Measurements from ENCODE around the gene LGR6. TPM values are rescaled to one million over a fixed set of nuclear protein-coding genes. Genes with fewer than 3 reads are reported as not detected.

The LGR6 gene
- total and polyA plus RNA-seq, 2 of the 8 experiments (the other 6 are each of a cell fraction or from before 2014, with no cell fraction given) = 0.50 to 1.0 TPM

GRCh38 chr1:202201266-202201665 lies 7.7 kb downstream of the LGR6 start:
- POLR2A ChIA-PET (ENCODE audit: partially characterized antibody) = no interaction called here

More at GRCh38 chr1:202201266-202201665, 7.7 kb downstream of the LGR6 start:
- no peaks in the 10 kb centered on the region; a peak in 1 of 7 replicates for H3K27me3 ChIP-seq (replicated peaks in 1 of 4; ENCODE audit: control insufficient read depth in 3 of 4, extremely low read depth in 1 of 4, insufficient read depth in 3 of 4, low read length in 3 of 4)
- H3K4me3 ChIP-seq (ENCODE audit: extremely low read depth in 1 of 4, insufficient read depth in 2 of 4, low read depth in 3 of 4, low read length in 4 of 4) = no peak overlapping the region
- FAIRE-seq (no peak), DNase-seq (ENCODE audit: low read depth in 1 of 2, low spot score in 2 of 2) (no peak)
- no peak overlapping the region for H2BK12ac ChIP-seq (ENCODE audit: low read depth, low read length)
- H4K8ac ChIP-seq (ENCODE audit: extremely low read depth, insufficient read depth, low read length) = no peak overlapping the region
- H3K14ac ChIP-seq (ENCODE audit: insufficient read length) = no peak overlapping the region
- no peak overlapping the region for H3K27ac ChIP-seq (ENCODE audit: low read depth, low read length)
- H2BK15ac ChIP-seq (ENCODE audit: low read length) = no peak overlapping the region
- no peaks in the 10 kb centered on the region for H3K79me2 ChIP-seq (ENCODE audit: control insufficient read depth in 1 of 2, insufficient read depth in 2 of 2, low read length in 2 of 2)
- no peak overlapping the region for H3K4ac ChIP-seq (replicated peaks; ENCODE audit: insufficient read length, low read depth, low read length)
- H3K23ac ChIP-seq (ENCODE audit: insufficient read length) = no peak overlapping the region
- no peaks in the 10 kb centered on the region for H3K36me3 ChIP-seq (ENCODE audit: control insufficient read depth in 2 of 4, insufficient read depth in 4 of 4, low read length in 3 of 4)
- no peak overlapping the region for H3K18ac ChIP-seq (ENCODE audit: extremely low read depth, low read length)
- CTCF ChIA-PET (ENCODE audit: partially characterized antibody) = interaction anchor here (1.0 to 3.7 kb wide), 10 partner anchors 9 to 128 kb away, joined by 3 to 30 read pairs (median 4); no protein-coding TSS in a partner anchor
- H2AFZ ChIP-seq (ENCODE audit: low read length) = no peak overlapping the region
- no peaks in the 10 kb centered on the region; the same call in 1 of the 2 replicates for H3K79me1 ChIP-seq (ENCODE audit: low read depth, low read length)
- H2AK5ac ChIP-seq (ENCODE audit: low read depth, low read length) = no peak overlapping the region
- H3K9me3 ChIP-seq (ENCODE audit: insufficient read depth in 2 of 2, low read depth in 1 of 2, low read length in 1 of 2) = no peaks in the 10 kb centered on the region
- H3K9ac ChIP-seq (replicated peaks in 1 of 4; ENCODE audit: extremely low read depth in 1 of 4, low read depth in 3 of 4, low read length in 3 of 4) = no peak overlapping the region
- no peak overlapping the region for H4K5ac ChIP-seq (ENCODE audit: insufficient read length, low read depth, low read length)
- H4K20me1 ChIP-seq (replicated peaks in 1 of 2; ENCODE audit: control insufficient read depth in 1 of 2, insufficient read depth in 2 of 2, low read length in 2 of 2) = peaks cover 0 to 3% of the 10 kb centered on the region in 2 experiments
- TF ChIP-seq CHD2 (IDR thresholded peaks at IDR 0.05; ENCODE audit: low read length) (no peak), RFX5 (IDR thresholded peaks at IDR 0.05; ENCODE audit: borderline replicate concordance, low read depth, low read length) (no peak), PHF8 (conservative IDR thresholded peaks at IDR 0.05; ENCODE audit: low read depth, low read length) (no peak), RAD21 (IDR thresholded peaks at IDR 0.05 in 1 of 2, conservative IDR thresholded peaks at IDR 0.05 in 1 of 2; ENCODE audit: low read depth in 2 of 2, low read length in 2 of 2) (no peak), POLR2A (IDR thresholded peaks at IDR 0.05; ENCODE audit: control extremely low read depth in 1 of 2, low read depth in 2 of 2, low read length in 2 of 2) (no peak), FOSL1 (IDR thresholded peaks at IDR 0.05; ENCODE audit: insufficient read depth, low read depth, low read length) (no peak), HDAC2 (IDR thresholded peaks at IDR 0.05; ENCODE audit: borderline replicate concordance in 1 of 2, low read depth in 2 of 2, low read length in 2 of 2) (no peak), EP300 (IDR thresholded peaks at IDR 0.05; ENCODE audit: borderline replicate concordance in 1 of 2, low read depth in 2 of 2, low read length in 2 of 2) (no peak), EGR1 (IDR thresholded peaks at IDR 0.05; ENCODE audit: borderline replicate concordance, low read depth, low read length) (no peak), BCL11A (IDR thresholded peaks at IDR 0.05; ENCODE audit: low read depth in 2 of 2, low read length in 2 of 2) (no peak), POU5F1 (IDR thresholded peaks at IDR 0.05; ENCODE audit: low read depth, low read length) (no peak)
- no peak overlapping the region for H3K56ac ChIP-seq (replicated peaks; ENCODE audit: insufficient read length, low read depth, low read length)
- H3K23me2 ChIP-seq (ENCODE audit: low read depth, low read length) = peaks cover 18% of the 10 kb centered on the region; the same call in 1 of the 2 replicates
- WGBS, 2 experiments (ENCODE audit: extremely low coverage in 1 of 2, insufficient coverage in 1 of 2, insufficient read length in 1 of 2, insufficient replicate concordance in 2 of 2, low coverage in 1 of 2, low lambda C conversion rate in 2 of 2, missing lambda C conversion rate in 1 of 2) = 91% methylated on average over 3 of the region's 3 CpGs; no CpG with 5 or more reads in 1 of the 2 experiments
- no peak overlapping the region for H2BK5ac ChIP-seq (ENCODE audit: low read depth, low read length)
- no peaks in the 10 kb centered on the region; a peak in 1 of 7 replicates for H3K4me1 ChIP-seq (replicated peaks in 1 of 4; ENCODE audit: control insufficient read depth in 3 of 4, insufficient read depth in 4 of 4, low read length in 3 of 4)
- no peak overlapping the region for H2BK20ac ChIP-seq (ENCODE audit: low read length)
- no peak overlapping the region for H2BK120ac ChIP-seq (replicated peaks; ENCODE audit: low read depth, low read length)
- H4K91ac ChIP-seq (replicated peaks; ENCODE audit: insufficient read length, low read length) = no peak overlapping the region
- H3K4me2 ChIP-seq (ENCODE audit: insufficient read depth in 1 of 2, low read depth in 2 of 2, low read length in 2 of 2) = no peak overlapping the region
